PC-3 (cell line): ENCODE measurements around the gene PDLIM4. TPM values are rescaled to one million over a fixed set of nuclear protein-coding genes. Genes with fewer than 3 reads are reported as not detected.

Source experiments
- ATAC-seq: fragments of 200-7000 bp; cut with Tn5 transposase; 2 replicates; pipeline ENCODE4 v1.9.1; 2020; ENCODE audit warnings: mild to moderate bottlenecking, moderate library complexity
- BruUV-seq: library from RNA; stranded (reverse); fragments of 400-500 nt; replicated peaks from 2 replicates; lab custom pipeline; 2021; lab: Mats Ljungman, UMichigan
- CTCF ChIA-PET: fragments of 300-600 bp; sonication (Branson Sonifier 250); formaldehyde crosslinking; loops from one replicate; lab custom pipeline; 2022; ENCODE audit warnings: antibody characterized with exemption; lab: Charles Lee
- POLR2A ChIA-PET: fragments of 300-600 bp; sonication (Branson Sonifier 250); formaldehyde crosslinking; loops from one replicate; lab custom pipeline; 2022; ENCODE audit warnings: antibody characterized with exemption; ENCODE audit not compliant: unreplicated experiment; lab: Charles Lee
- DNase-seq: peaks from one replicate; pipeline ENCODE4 v3.0.0-alpha.2; 2015
- H2AFZ ChIP-seq: fragments of 300-600 bp; sonication (generic); 2 replicates; pipeline ENCODE4 v1.6.0; 2016; ENCODE audit warnings: antibody characterized with exemption, low read length
- H3F3A ChIP-seq: fragments of 300-600 bp; sonication (generic); one replicate; pipeline ENCODE4 v1.6.0; 2017; ENCODE audit warnings: antibody characterized with exemption, low read length, control low read depth, mild to moderate bottlenecking; ENCODE audit not compliant: unreplicated experiment
- H3K27ac ChIP-seq: fragments of 300-600 bp; sonication (generic); 2 replicates; pipeline ENCODE4 v1.5.1; 2016; ENCODE audit warnings: mild to moderate bottlenecking, low read length
- H3K27me3 ChIP-seq: fragments of 300-600 bp; sonication (generic); 2 replicates; pipeline ENCODE4 v1.6.1; 2016; ENCODE audit warnings: low read length, mixed read lengths
- H3K36me3 ChIP-seq: fragments of 300-600 bp; sonication (generic); 2 replicates; pipeline ENCODE4 v1.6.1; 2016; ENCODE audit warnings: low read depth, mixed run types, low read length, mixed read lengths
- H3K4me1 ChIP-seq: fragments of 300-600 bp; sonication (generic); 2 replicates; pipeline ENCODE4 v1.5.1; 2016; ENCODE audit warnings: low read length; ENCODE audit not compliant: insufficient read depth
- H3K4me2 ChIP-seq: fragments of 300-600 bp; sonication (generic); 2 replicates; pipeline ENCODE4 v1.6.0; 2016; ENCODE audit warnings: low read length
- H3K4me3 ChIP-seq: fragments of 300-600 bp; sonication (generic); 2 replicates; pipeline ENCODE4 v1.5.1; 2016; ENCODE audit warnings: mild to moderate bottlenecking, low read length, mixed read lengths
- H3K79me2 ChIP-seq: fragments of 300-600 bp; sonication (generic); 2 replicates; pipeline ENCODE4 v1.6.1; 2017; ENCODE audit warnings: low read length, mixed read lengths
- H3K9ac ChIP-seq: fragments of 300-600 bp; sonication (generic); 2 replicates; pipeline ENCODE4 v1.6.0; 2016; ENCODE audit warnings: mild to moderate bottlenecking, low read length
- H3K9me2 ChIP-seq: fragments of 300-600 bp; sonication (generic); replicated peaks from 2 replicates; pipeline ENCODE4 v1.6.1; 2016; ENCODE audit warnings: mixed run types, low read length, mixed read lengths
- H3K9me3 ChIP-seq: fragments of 300-600 bp; sonication (generic); 2 replicates; pipeline ENCODE4 v1.6.1; 2016; ENCODE audit warnings: low read length, mixed read lengths
- H4K20me1 ChIP-seq: fragments of 300-600 bp; sonication (generic); 2 replicates; pipeline ENCODE4 v1.6.1; 2016; ENCODE audit warnings: low read length, mixed read lengths
- EZH2 ChIP-seq: fragments of 300-600 bp; sonication (generic); IDR thresholded peaks from one replicate; pipeline ENCODE4 v1.6.1; 2017; ENCODE audit warnings: antibody characterized with exemption, mild to moderate bottlenecking, low read length; ENCODE audit not compliant: unreplicated experiment
- EZH2phosphoT487 ChIP-seq: fragments of 300-600 bp; sonication (generic); IDR thresholded peaks from 2 replicates; pipeline ENCODE4 v1.6.1; 2018; ENCODE audit warnings: mild to moderate bottlenecking, antibody characterized with exemption, low read length, borderline replicate concordance
- intact Hi-C: fragments of 100-400 bp; cut with micrococcal nuclease; formaldehyde crosslinking; loops from 2 replicates; pipeline ENCODE4 v1.9.0; 2023
- total RNA-seq: library from RNA; depleted of rRNA; stranded (reverse); fragments of >200 nt; gene quantifications from 2 replicates; pipeline ENCODE4 v1.2.3, GENCODE V29; 2014
- TF ChIP-seq, protein P1 (sequence below): fragments of 300-600 bp; sonication (generic); conservative IDR thresholded peaks from 2 replicates; pipeline ENCODE4 v1.5.1; 2017; ENCODE audit warnings: antibody characterized with exemption, low read depth, mild to moderate bottlenecking, low read length

Gene PDLIM4
- total RNA-seq, 1 experiment from 2014 or later = 27.8 TPM

GRCh38 chr5:132302413-132302812 is 44.9 kb downstream of the PDLIM4 start:
- Histone ChIP-seq H3K27me3 (no peaks in the 10 kb centered on the region), H4K20me1 (no peaks in the 10 kb centered on the region), H3K4me1 (peaks cover 4% of the 10 kb centered on the region; the same call in 1 of the 2 replicates), H3K4me2 (no peak overlapping the region), H3K9ac (no peak overlapping the region), H3K4me3 (no peak overlapping the region), H3K27ac (no peak overlapping the region), H3K9me2 (no peaks in the 10 kb centered on the region), H3K36me3 (no peaks in the 10 kb centered on the region), H3F3A (no peaks in the 10 kb centered on the region), H2AFZ (no peak overlapping the region), H3K9me3 (no peaks in the 10 kb centered on the region), H3K79me2 (peaks cover 26% of the 10 kb centered on the region)
- ATAC-seq = no peak
- no TSS peak for BruUV-seq
- TF ChIP-seq EZH2 = no peak
- no peak for TF ChIP-seq EZH2phosphoT487
- intact Hi-C loops = no loop called here
- CTCF ChIA-PET = no interaction called here
- POLR2A ChIA-PET = no interaction called here
- DNase-seq = no peak

GRCh38 chr5:132303589-132303988 is 46.1 kb downstream of the PDLIM4 start:
- POLR2A ChIA-PET = no interaction called here
- intact Hi-C loops = no loop called here
- CTCF ChIA-PET = no interaction called here

DNA sequence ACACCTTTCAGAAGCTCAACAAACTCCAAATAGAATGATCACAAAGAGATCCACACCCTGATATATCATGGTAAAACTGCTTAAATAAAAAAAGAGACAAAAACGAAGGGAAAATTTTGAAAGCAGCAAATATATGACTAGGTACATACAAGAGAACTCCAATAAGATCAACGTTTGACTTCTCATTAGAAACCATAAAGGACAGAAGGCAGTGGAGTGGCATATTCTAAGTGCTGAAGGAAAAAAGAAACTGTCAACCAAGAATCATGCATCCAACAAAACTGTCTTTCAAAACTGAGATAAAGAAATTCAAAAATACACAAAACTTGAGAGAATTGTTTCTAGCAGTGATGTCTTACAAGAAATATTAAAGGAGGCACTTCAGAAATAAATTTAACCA is 47.9 kb downstream of the PDLIM4 start:
- TF ChIP-seq EZH2 = no peak
- Histone ChIP-seq H3K4me3 (no peak overlapping the region), H3K9me2 (no peaks in the 10 kb centered on the region), H3K36me3 (no peaks in the 10 kb centered on the region), H3K27ac (no peak overlapping the region), H3F3A (no peaks in the 10 kb centered on the region), H3K27me3 (no peaks in the 10 kb centered on the region), H2AFZ (no peak overlapping the region), H3K4me2 (no peak overlapping the region), H4K20me1 (no peaks in the 10 kb centered on the region), H3K79me2 (peaks cover 6% of the 10 kb centered on the region; the same call in 1 of the 2 replicates), H3K9ac (no peak overlapping the region), H3K9me3 (no peaks in the 10 kb centered on the region), H3K4me1 (no peaks in the 10 kb centered on the region)
- ATAC-seq = no peak
- DNase-seq = no peak
- POLR2A ChIA-PET = no interaction called here
- BruUV-seq = no TSS peak
- intact Hi-C loops = no loop called here
- CTCF ChIA-PET = no interaction called here

More at GRCh38 chr5:132303589-132303988, 46.1 kb downstream of the PDLIM4 start:
- Histone ChIP-seq H3K4me3 (no peak overlapping the region), H3K27ac (no peak overlapping the region), H4K20me1 (no peaks in the 10 kb centered on the region), H3K36me3 (no peaks in the 10 kb centered on the region), H3F3A (no peaks in the 10 kb centered on the region), H3K9me2 (no peaks in the 10 kb centered on the region), H3K27me3 (no peaks in the 10 kb centered on the region), H3K4me1 (peaks cover 4% of the 10 kb centered on the region; the same call in 1 of the 2 replicates), H3K79me2 (peaks cover 14% of the 10 kb centered on the region), H3K9ac (no peak overlapping the region), H3K4me2 (no peak overlapping the region), H2AFZ (no peak overlapping the region), H3K9me3 (no peaks in the 10 kb centered on the region)
- no TSS peak for BruUV-seq
- no peak for DNase-seq
- ATAC-seq = no peak
- TF ChIP-seq, protein P1, sequence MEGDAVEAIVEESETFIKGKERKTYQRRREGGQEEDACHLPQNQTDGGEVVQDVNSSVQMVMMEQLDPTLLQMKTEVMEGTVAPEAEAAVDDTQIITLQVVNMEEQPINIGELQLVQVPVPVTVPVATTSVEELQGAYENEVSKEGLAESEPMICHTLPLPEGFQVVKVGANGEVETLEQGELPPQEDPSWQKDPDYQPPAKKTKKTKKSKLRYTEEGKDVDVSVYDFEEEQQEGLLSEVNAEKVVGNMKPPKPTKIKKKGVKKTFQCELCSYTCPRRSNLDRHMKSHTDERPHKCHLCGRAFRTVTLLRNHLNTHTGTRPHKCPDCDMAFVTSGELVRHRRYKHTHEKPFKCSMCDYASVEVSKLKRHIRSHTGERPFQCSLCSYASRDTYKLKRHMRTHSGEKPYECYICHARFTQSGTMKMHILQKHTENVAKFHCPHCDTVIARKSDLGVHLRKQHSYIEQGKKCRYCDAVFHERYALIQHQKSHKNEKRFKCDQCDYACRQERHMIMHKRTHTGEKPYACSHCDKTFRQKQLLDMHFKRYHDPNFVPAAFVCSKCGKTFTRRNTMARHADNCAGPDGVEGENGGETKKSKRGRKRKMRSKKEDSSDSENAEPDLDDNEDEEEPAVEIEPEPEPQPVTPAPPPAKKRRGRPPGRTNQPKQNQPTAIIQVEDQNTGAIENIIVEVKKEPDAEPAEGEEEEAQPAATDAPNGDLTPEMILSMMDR = no peak
- TF ChIP-seq EZH2phosphoT487 (no peak), EZH2 (no peak)

DNA sequence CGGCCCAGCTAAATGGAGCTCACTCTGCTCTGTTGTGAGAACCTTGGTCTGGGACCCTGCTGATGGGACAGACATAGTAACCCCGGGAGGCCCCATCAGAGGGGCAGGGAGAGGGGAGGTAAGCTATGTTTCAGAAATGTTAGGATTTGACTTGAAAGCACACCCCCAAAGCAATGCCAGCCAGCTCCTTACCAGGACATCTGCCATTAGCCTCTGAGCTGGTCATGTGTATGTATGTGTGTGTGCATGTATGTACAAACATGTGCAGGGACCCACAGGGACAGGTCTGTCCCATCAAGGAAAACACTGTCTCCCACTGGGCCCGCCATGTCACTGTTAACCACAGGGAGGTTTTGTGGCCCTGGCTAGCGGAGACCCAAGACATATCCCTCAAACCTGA is 51.2 kb downstream of the PDLIM4 start:
- POLR2A ChIA-PET = no interaction called here
- BruUV-seq = no TSS peak
- Histone ChIP-seq H3K9me2 (no peaks in the 10 kb centered on the region), H3K27ac (no peak overlapping the region), H3K4me3 (no peak overlapping the region), H3K9ac (no peak overlapping the region), H3K36me3 (no peaks in the 10 kb centered on the region), H3K27me3 (no peaks in the 10 kb centered on the region), H3K4me2 (no peak overlapping the region), H3K9me3 (no peaks in the 10 kb centered on the region), H3K79me2 (no peaks in the 10 kb centered on the region), H4K20me1 (no peaks in the 10 kb centered on the region), H3F3A (no peaks in the 10 kb centered on the region), H2AFZ (no peak overlapping the region), H3K4me1 (no peaks in the 10 kb centered on the region)
- CTCF ChIA-PET = no interaction called here
- ATAC-seq (no peak), DNase-seq (no peak)
- TF ChIP-seq, protein P1 = no peak
- TF ChIP-seq EZH2phosphoT487 (no peak), EZH2 (no peak)
- intact Hi-C loops = no loop called here
